HG03432 (cell line): Measurements from ENCODE around the gene CHD3.
A peak's percentile ranks its signal among the peaks of the same experiment; 100 is the strongest.

Experiments used
- ATAC-seq: cut with Tn5 transposase; IDR thresholded peaks from one replicate; pipeline ENCODE4 v1.9.1; 2021; ENCODE audit warnings: mild to moderate bottlenecking, moderate library complexity; ENCODE audit not compliant: unreplicated experiment

The CHD3 gene

GRCh38 chr17:7888184-7888920, at the start of gene CHD3:
TSS of gene CHD3 (plus strand) at chr17:7888789. CDS start at chr17:7889001, 212 bp downstream.
- no peak for ATAC-seq

- no peak for ATAC-seq
Observed at GRCh38 chr17:7839190-7839875, 49.3 kb upstream of the CHD3 start.

- no peak for ATAC-seq
Observed at GRCh38 chr17:7839876-7840261, 48.7 kb upstream of the CHD3 start.

- no peak for ATAC-seq
Observed at GRCh38 chr17:7840441-7840840, 48.1 kb upstream of the CHD3 start.

- no peak for ATAC-seq
Observed at GRCh38 chr17:7840875-7841274, 47.7 kb upstream of the CHD3 start.

- ATAC-seq: peak; percentile 13
Observed at GRCh38 chr17:7841396-7841914, 47.1 kb upstream of the CHD3 start.

- ATAC-seq: peak; percentile 28
Observed at GRCh38 chr17:7841915-7842379, 46.6 kb upstream of the CHD3 start.

- ATAC-seq: peak; percentile 31
Observed at GRCh38 chr17:7842380-7843256, 46.0 kb upstream of the CHD3 start.

GRCh38 chr17:7843257-7843535, 45.4 kb upstream of the CHD3 start:
- no peak for ATAC-seq

GRCh38 chr17:7843536-7844291, 44.9 kb upstream of the CHD3 start:
- peak; percentile 30 for ATAC-seq

- peak; percentile 39 for ATAC-seq
Observed at GRCh38 chr17:7844292-7845154, 44.1 kb upstream of the CHD3 start.

GRCh38 chr17:7845359-7846062, 43.1 kb upstream of the CHD3 start:
- no peak for ATAC-seq

- ATAC-seq: no peak
Observed at GRCh38 chr17:7846063-7846735, 42.4 kb upstream of the CHD3 start.

- no peak for ATAC-seq
Observed at GRCh38 chr17:7846765-7847661, 41.6 kb upstream of the CHD3 start.

GRCh38 chr17:7848131-7848579, 40.4 kb upstream of the CHD3 start:
- no peak for ATAC-seq

GRCh38 chr17:7848739-7849129, 39.9 kb upstream of the CHD3 start:
- ATAC-seq: no peak

GRCh38 chr17:7849130-7849750, 39.3 kb upstream of the CHD3 start:
- no peak for ATAC-seq
